COR-L47 (cell line): ENCODE results near the gene IGFN1.
"Not testable (repeated sequence)": the region's sequence is repeated elsewhere in the genome, so short reads cannot be mapped to it uniquely, and the experiment has no call there.

ENCODE experiments used
- DNase-seq: peaks from one replicate; lab custom pipeline; 2025; lab: John Stamatoyannopoulos, UW

IGFN1 gene

DNA sequence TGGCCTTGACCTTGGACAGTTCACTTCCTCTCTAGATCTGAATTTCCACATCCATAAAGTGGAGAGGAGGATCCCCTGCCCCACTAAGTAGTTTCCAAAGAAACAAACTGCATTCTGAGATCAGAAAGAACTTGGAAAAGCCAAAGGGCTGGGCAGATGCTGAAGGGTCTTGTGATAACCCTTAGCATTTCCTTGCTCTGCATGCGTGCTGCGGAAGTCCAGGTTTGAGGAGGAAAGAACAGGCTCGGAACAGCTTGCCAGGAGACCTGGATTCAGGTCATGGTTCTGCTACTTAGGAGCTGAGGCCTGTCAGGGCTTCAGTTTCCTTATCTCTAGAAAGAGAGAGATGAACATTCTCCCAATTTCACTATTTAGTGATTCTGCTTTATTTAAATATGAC, 27.2 kb downstream of the IGFN1 start:
- DNase-seq: no peak

DNA sequence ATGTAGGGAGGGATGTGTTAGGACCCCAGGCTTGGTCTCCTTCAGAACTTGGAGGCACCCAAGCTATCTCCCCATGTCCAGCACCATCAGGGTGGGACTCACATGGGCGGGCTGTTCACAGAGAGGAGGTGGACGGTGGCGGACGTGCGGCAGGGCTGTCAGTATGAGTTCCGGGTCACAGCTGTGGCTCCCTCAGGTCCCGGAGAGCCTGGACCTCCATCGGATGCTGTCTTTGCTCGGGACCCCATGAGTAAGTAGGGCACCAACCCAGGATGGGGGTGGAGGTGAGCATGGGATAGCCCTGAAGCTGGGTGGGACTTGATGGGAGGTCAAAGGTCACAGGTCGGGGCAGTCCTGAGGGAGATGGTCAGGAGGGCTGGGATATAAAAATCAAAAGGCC, 27.8 kb downstream of the IGFN1 start:
- no peak for DNase-seq

- DNase-seq: no peak
These were observed 29.1 kb downstream of the IGFN1 start for GRCh38 chr1:201219481-201220387.

- DNase-seq: no peak
These were observed 29.7 kb downstream of the IGFN1 start for GRCh38 chr1:201220388-201220715.

- no peak for DNase-seq
These were observed 30.7 kb downstream of the IGFN1 start for GRCh38 chr1:201221201-201221846.

DNA sequence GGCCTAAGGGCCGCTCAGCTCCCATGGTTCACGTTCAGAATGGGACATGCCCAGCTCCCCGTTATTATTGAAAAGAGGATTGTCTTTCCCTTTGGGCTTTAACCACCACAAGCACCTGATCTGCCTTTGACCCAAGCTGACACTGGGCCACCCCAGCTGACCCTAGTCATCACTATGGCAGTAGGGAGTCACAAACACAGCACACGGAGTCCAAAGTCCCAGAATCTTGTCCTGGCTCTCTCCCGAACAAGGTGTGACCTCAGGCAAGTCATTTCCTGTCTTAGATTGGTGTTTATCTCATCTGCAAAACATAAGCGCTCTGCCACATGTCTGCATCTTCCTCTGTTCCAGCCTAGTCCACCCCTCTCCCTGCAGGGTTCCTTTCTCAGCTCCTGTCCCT, 31.5 kb downstream of the IGFN1 start:
- no peak for DNase-seq

- no peak for DNase-seq
These were observed 33.4 kb downstream of the IGFN1 start for GRCh38 chr1:201223852-201224665.

GRCh38 chr1:201224666-201225370, 34.2 kb downstream of the IGFN1 start:
- DNase-seq: no peak

GRCh38 chr1:201226178-201226514, 35.5 kb downstream of the IGFN1 start:
- no peak for DNase-seq

DNA sequence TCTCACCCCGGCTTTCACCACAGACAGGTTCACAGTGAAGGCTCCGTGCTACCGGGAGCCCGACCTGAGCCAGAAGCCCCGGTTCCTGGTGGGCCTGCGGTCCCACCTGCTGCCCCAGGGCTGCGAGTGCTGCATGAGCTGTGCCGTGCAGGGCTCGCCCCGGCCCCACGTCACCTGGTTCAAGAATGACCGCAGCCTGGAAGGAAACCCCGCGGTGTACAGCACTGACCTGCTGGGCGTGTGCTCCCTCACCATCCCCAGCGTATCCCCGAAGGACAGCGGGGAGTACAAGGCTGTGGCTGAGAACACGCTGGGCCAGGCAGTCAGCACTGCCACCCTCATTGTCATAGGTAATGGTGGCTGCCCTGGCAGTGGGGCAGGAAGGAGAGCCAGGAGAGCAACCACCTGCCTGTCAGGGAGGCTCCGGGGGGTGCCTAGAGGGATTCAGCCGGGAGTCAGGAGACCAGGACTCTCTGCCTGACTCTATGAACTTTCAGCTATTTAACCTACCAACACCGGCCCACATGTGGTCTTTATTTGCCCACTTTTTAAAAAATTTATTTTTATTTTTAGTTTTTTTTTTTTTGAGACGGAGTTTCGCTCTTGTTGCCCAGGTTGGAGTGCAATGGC, 36.4 kb downstream of the IGFN1 start:
- DNase-seq: no peak

GRCh38 chr1:201228011-201228983, 37.7 kb downstream of the IGFN1 start:
- DNase-seq: no peak

DNA sequence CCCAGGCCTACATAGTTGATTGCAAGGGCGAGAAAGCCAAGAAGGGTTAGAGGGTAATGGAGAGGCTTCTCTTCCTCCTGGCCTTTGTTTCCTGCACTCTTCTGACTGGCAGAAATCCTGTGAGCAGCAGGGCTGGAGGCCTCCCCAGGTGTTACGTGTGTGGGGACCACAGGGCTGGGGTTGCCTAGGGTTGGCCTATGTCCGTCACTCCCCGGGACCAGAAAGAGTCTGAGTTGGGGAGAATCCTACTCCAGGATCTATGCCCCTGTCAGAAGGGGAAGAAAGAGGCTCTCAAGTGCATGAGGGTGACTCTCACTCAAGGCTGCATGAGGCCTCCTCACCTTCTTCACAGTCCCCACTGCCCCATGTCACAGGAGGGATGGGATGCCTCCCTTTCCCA, 38.5 kb downstream of the IGFN1 start:
- DNase-seq: no peak

DNA sequence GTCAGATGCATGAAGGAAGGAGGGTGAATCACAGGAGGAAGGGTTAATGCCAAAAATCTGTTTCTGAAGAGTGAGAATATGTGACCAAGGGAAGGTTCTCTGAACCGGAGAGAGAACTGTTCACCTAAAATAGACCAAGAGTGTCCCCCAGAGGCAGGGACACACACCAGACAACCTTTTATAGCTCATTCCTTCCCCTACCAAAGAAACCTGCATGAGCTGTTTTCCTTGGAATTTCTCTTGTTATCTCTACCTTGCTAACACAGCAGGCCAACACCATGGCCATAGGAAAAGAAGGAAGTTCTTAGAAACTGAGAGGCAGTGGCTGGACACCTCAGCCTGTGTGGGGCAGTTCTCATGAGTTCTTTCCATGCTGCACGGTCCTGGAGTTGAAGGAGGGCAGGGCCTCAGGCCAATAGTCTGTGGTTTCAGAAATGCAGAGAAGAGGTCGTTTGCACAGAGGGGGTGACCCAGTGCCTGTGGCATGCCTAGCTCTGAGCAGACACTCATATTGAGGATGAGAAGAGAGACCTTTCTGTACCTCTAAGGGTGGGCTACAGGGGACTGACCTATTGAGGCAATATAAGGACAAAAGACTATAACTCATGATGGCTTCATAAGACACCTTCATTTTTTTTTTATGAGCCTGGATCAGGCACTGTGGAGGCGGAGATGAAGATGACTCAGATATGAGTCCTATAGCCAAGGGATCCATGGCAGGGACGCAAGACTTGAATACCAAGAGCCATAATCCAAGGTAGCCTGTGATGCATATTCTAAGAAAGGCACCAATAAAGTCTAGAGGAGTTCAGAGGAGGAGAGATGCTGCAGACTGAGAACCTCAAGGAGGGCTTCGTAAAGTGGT, 39.4 kb downstream of the IGFN1 start:
- DNase-seq: no peak

- no peak for DNase-seq
These were observed 40.1 kb downstream of the IGFN1 start for GRCh38 chr1:201230676-201231075.

DNA sequence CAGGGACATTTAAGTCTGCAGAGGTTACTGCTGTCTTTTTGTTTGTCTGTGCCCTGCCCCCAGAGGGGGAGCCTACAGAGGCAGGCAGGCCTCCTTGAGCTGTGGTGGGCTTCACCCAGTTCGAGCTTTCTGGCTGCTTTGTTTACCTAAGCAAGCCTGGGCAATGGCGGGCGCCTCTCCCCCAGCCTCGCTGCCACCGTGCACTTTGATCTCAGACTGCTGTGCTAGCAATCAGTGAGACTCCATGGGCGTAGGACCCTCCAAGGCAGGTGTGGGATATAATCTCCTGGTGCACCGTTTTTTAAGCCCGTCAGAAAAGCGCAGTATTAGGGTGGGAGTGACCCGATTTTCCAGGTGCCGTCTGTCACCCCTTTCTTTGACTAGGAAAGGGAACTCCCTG, 49.0 kb downstream of the IGFN1 start:
- not testable (repeated sequence) for DNase-seq

GRCh38 chr1:201240171-201240570, 49.5 kb downstream of the IGFN1 start:
- DNase-seq: no peak

- no peak for DNase-seq
These were observed 51.1 kb downstream of the IGFN1 start for GRCh38 chr1:201241736-201242135.

DNA sequence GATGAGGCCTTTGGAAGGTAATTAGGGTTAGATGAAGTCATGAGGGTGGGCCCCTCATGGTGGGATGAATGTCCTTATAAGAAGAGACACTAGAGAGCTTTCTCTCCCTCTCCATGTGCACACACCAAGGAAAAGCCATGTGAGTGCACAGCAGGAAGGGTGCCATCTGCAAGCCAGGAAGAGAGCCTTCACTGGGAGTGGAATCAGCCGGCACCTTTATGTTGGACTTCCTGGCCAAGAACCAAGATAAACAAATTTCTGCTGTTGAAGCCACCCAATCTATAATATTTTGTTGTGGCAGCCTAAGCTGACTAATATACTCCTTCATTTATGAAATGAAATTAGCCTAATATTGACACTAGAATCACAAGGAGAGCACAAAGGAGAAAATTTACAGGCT, 54.5 kb downstream of the IGFN1 start:
- peak; percentile 82 for DNase-seq

- no peak for DNase-seq
These were observed 58.3 kb downstream of the IGFN1 start for GRCh38 chr1:201248721-201249559.
